Left lung (tissue), 10 donors: ENCODE results near the gene RGS7. TPM values are rescaled to one million over a fixed set of nuclear protein-coding genes. Genes with fewer than 3 reads are reported as not detected.

Experiments
- ATAC-seq: fragments of 200-7000 bp; cut with Tn5 transposase; one replicate; pipeline ENCODE4 v1.9.1; 2020; ENCODE audit warnings: moderate library complexity
- DNase-seq, 4 donors: peaks; one replicate each; pipeline ENCODE4 v3.0.0-alpha.2; 2013 to 2020
- H3K27ac ChIP-seq, 2 donors: fragments of 200-600 bp; sonication (generic) in 1 of 2; one replicate each; pipeline versions ENCODE4 v1.5.0 to v1.8.0; 2020 to 2021
- H3K27me3 ChIP-seq, 2 donors: fragments of 200-600 bp; sonication (generic) in 1 of 2; one replicate each; pipeline versions ENCODE4 v1.5.0 to v1.8.0; 2020 to 2021
- H3K36me3 ChIP-seq, 2 donors: fragments of 200-600 bp; sonication (generic) in 1 of 2; one replicate each; pipeline versions ENCODE4 v1.5.0 to v1.8.0; 2020 to 2021
- H3K4me1 ChIP-seq, 2 donors: fragments of 200-600 bp; one replicate each; pipeline ENCODE4 v1.8.0; 2021
- H3K4me3 ChIP-seq, 2 donors: fragments of 200-600 bp; sonication (generic) in 1 of 2; one replicate each; pipeline versions ENCODE4 v1.5.0 to v1.8.0; 2020 to 2021; ENCODE audit warnings: mild to moderate bottlenecking in 1 of 2
- H3K9me3 ChIP-seq, 2 donors: fragments of 200-600 bp; sonication (generic) in 1 of 2; one replicate each; pipeline versions ENCODE4 v1.5.0 to v1.8.0; 2020 to 2021
- CTCF ChIP-seq, 2 donors: fragments of 200-600 bp; sonication (generic) in 1 of 2; IDR thresholded peaks; one replicate each; pipeline versions ENCODE4 v1.5.0 to v1.8.0; 2021; ENCODE audit warnings: antibody characterized with exemption in 2 of 2
- intact Hi-C, 2 donors: fragments of 100-400 bp; cut with DNase I; formaldehyde crosslinking; loops; one replicate each; pipeline versions ENCODE4 v1.11.2 to v1.14.2; 2022
- polyA plus RNA-seq, 6 donors: library from polyadenylated mRNA; unstranded; fragments of 120-200 nt; gene quantifications; one replicate each; pipeline ENCODE4 v1.2.1, GENCODE V29; 2013; ENCODE audit not compliant: insufficient read length in 6 of 6
- total RNA-seq, 2 donors: library from RNA; stranded (reverse); fragmentation: NEBNext Ultra II Directional; extraction: Animal tissue kit (Norgen Biotek cat#: 25700); gene quantifications; one replicate each; pipeline ENCODE4 v1.2.1, GENCODE V29; 2021
- donor health status: DM: no; HTN: yes; CAD: no.
- donor health status: DM: no; HTN: no; CAD: no.

Gene RGS7
- total and polyA plus RNA-seq, 8 donors = 0.11 to 0.43 (median 0.30) TPM; not detected in 2

DNA sequence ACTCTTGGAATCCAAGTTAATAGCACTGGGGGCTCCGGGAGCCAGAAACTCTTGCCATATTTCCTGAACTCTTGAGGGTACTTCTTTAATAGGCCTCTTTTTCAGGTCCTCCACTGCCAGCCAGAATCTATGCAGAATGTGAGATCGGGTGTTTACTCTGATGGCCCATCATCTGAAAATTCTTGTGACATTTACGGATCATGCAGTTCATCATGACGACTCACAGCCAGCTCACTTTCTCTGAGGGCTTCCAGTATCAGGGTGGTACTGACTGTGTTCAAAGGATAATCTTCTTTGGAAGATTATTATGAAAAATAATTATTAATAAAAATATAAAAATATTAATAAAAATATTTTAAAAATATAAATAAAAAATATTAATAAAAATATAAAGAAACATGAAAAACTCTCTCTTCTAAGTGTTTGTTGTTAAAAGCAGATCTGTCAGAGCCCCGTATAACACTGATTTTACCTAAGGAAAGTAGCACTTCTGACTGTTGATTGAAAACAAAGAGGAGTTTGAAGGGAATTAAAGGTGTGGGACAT is 550.7 kb downstream of the RGS7 start:
- ATAC-seq (no peak), DNase-seq (no peak)
- H3K4me3 ChIP-seq = no peak overlapping the region
- no peaks in the 10 kb centered on the region for H3K4me1 ChIP-seq
- no peak overlapping the region for H3K27ac ChIP-seq
- no peaks in the 10 kb centered on the region for H3K9me3 ChIP-seq
- intact Hi-C loops = no loop called here
- no peaks in the 10 kb centered on the region for H3K36me3 ChIP-seq
- no peak for TF ChIP-seq CTCF (IDR thresholded peaks at IDR 0.05)
- H3K27me3 ChIP-seq = no peaks in the 10 kb centered on the region

DNA sequence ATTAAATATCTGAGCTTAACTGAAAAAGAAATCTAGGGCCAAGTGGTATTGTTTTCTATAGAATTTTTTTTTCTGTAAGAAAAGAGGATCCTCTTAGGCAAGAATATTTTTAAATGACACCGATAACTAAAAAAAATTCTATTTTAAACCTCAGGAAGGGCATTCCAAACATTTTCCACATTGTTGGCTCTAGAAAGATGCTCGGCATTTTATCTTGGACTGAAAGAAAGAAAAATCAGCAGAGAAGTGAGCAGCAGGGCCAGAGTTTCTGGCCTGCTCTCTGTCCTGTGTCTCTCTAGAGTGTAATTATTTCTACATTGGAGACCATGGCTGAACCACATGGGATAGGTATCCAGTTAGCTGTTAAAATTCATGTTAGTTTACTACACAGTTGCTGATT is 552.5 kb downstream of the RGS7 start:
- intact Hi-C loops = no loop called here
- no peak for TF ChIP-seq CTCF (IDR thresholded peaks at IDR 0.05)
- Histone ChIP-seq H3K4me3 (no peak overlapping the region), H3K4me1 (no peaks in the 10 kb centered on the region), H3K9me3 (no peaks in the 10 kb centered on the region), H3K27ac (no peak overlapping the region), H3K36me3 (no peaks in the 10 kb centered on the region), H3K27me3 (no peaks in the 10 kb centered on the region)
- DNase-seq (no peak), ATAC-seq (no peak)

DNA sequence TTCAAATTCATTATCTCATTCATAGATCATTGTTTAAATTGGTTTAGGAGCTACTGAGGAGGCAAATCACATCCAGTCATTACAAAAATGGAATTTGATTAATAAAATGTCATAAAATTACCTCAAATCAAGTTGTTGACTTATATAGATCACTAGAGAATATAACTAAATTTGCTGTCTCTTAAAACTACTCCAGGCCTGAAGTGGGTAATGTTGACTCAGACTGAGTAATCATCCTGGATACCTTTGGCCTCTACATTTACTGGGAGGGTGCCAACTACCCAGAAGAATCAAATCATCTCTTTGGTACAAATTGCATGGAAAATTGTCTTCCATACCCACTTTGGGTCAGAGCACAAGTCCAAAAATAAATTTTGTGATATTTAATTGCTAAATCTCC is 553.9 kb downstream of the RGS7 start:
- H3K4me3 ChIP-seq = no peak overlapping the region
- no peaks in the 10 kb centered on the region for H3K9me3 ChIP-seq
- no peaks in the 10 kb centered on the region for H3K27me3 ChIP-seq
- DNase-seq (no peak), ATAC-seq (peak; percentile 27)
- intact Hi-C loops = no loop called here
- TF ChIP-seq CTCF (IDR thresholded peaks at IDR 0.05) = no peak
- no peaks in the 10 kb centered on the region for H3K36me3 ChIP-seq
- no peak overlapping the region for H3K27ac ChIP-seq
- no peaks in the 10 kb centered on the region for H3K4me1 ChIP-seq

DNA sequence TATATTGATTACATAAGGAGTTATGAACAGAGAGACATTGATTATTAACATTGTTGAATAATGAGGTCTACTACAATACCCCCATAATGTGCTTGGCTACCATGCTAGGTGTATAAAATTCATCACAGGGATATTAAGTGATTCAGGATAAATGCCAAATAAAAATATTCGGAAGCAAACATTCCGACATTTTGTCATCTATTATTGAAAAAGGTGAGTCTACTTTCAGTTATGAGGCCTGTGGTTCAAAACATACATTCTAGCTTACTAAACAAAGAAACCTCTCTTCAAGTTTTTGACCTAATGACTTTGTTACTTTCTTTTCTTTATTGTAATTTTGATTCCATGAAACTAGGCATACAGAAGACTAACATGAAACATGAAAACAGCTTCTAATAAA is 554.7 kb downstream of the RGS7 start:
- no peaks in the 10 kb centered on the region for H3K27me3 ChIP-seq
- no peak for DNase-seq
- H3K36me3 ChIP-seq = no peaks in the 10 kb centered on the region
- H3K9me3 ChIP-seq = no peaks in the 10 kb centered on the region
- TF ChIP-seq CTCF (IDR thresholded peaks at IDR 0.05) = no peak
- no peak overlapping the region for H3K4me3 ChIP-seq
- intact Hi-C loops = no loop called here
- H3K4me1 ChIP-seq = no peaks in the 10 kb centered on the region
- no peak overlapping the region for H3K27ac ChIP-seq
- ATAC-seq = no peak

- no peaks in the 10 kb centered on the region for H3K27me3 ChIP-seq
- TF ChIP-seq CTCF (IDR thresholded peaks at IDR 0.05) = no peak
- intact Hi-C loops = no loop called here
- H3K36me3 ChIP-seq = no peaks in the 10 kb centered on the region
- H3K4me3 ChIP-seq = no peak overlapping the region
- no peak overlapping the region for H3K27ac ChIP-seq
- DNase-seq (no peak), ATAC-seq (no peak)
- H3K9me3 ChIP-seq = no peaks in the 10 kb centered on the region
- H3K4me1 ChIP-seq = no peaks in the 10 kb centered on the region
Measured at GRCh38 chr1:240801442-240801841, 555.6 kb downstream of the RGS7 start.
